HepG2 (cell line): ENCODE measurements around the gene TTBK2. TPM values are rescaled to one million over a fixed set of nuclear protein-coding genes. Genes with fewer than 3 reads are reported as not detected.
A peak's percentile ranks its signal among the peaks of the same experiment; 100 is the strongest.

ENCODE experiments used
- ATAC-seq: fragments of 200-7000 bp; cut with Tn5 transposase; 3 replicates; pipeline ENCODE4 v1.9.1; 2020; ENCODE audit warnings: mild to moderate bottlenecking, moderate library complexity
- BruUV-seq: library from RNA; stranded (reverse); fragments of 400-500 nt; replicated peaks from 2 replicates; lab custom pipeline; 2021; lab: Mats Ljungman, UMichigan
- CTCF ChIA-PET: fragments of 300-600 bp; formaldehyde crosslinking; extraction: SDS; loops from one replicate; lab custom pipeline; 2021; ENCODE audit warnings: low total read pairs, inconsistent platforms, low intra/inter-chr PET ratio; lab: Yijun Ruan, JAX
- POLR2A ChIA-PET: fragments of 350-600 bp; sonication (Branson Sonifier 250); formaldehyde crosslinking; loops from one replicate; lab custom pipeline; 2020; ENCODE audit warnings: antibody characterized with exemption, inconsistent platforms; lab: Yijun Ruan, JAX
- DNase-seq: peaks from one replicate; pipeline ENCODE4 v3.0.0-alpha.2; 2015; ENCODE audit warnings: low spot score
- FAIRE-seq: peaks from 3 replicates; lab custom pipeline; 2011; peaks lifted over from hg19 to GRCh38; lab: Jason Lieb, UNC
- H2AFZ ChIP-seq: one replicate; pipeline ENCODE4 v1.6.1; 2011; ENCODE audit warnings: low read length, inconsistent platforms
- H3K27ac ChIP-seq: fragments of 300-600 bp; 3 replicates; pipeline ENCODE4 v1.8.0; 2011; ENCODE audit warnings: mixed run types, mild to moderate bottlenecking, mixed read lengths, low read length, inconsistent platforms; ENCODE audit not compliant: insufficient read depth; ENCODE audit errors: extremely low read length
- H3K27me3 ChIP-seq, 2 experiments: fragments of 200-600 bp in 1 of 2; 2 replicates in 1 of 2; 3 replicates in 1 of 2; pipeline versions ENCODE4 v1.6.0 to v1.8.0; 2011; ENCODE audit warnings: low read length in 2 of 2, mild to moderate bottlenecking in 2 of 2, moderate library complexity in 2 of 2, inconsistent platforms in 1 of 2; ENCODE audit not compliant: insufficient read depth in 2 of 2, control insufficient read depth in 1 of 2
- H3K36me3 ChIP-seq, 2 experiments: fragments of 200-600 bp in 1 of 2; replicated peaks in 1 of 2; 2 replicates in 1 of 2; 3 replicates in 1 of 2; pipeline versions ENCODE4 v1.5.1 to v1.8.0; 2011; ENCODE audit warnings: low read length in 2 of 2, inconsistent platforms in 1 of 2; ENCODE audit not compliant: insufficient read depth in 2 of 2, control insufficient read depth in 1 of 2
- H3K4me1 ChIP-seq: 2 replicates; pipeline ENCODE4 v1.5.1; 2012; ENCODE audit warnings: low read length, inconsistent platforms; ENCODE audit not compliant: insufficient read depth
- H3K4me2 ChIP-seq: 2 replicates; pipeline ENCODE4 v1.6.0; 2011; ENCODE audit warnings: low read depth, low read length, inconsistent platforms
- H3K4me3 ChIP-seq, 3 experiments: fragments of 200-600 bp in 1 of 3; sonication (generic), shearing (Covaris generic) in 1 of 3; replicated peaks in 1 of 3; 2 replicates each; pipeline ENCODE4 v1.5.1; 2011 to 2016; ENCODE audit warnings: low read length in 3 of 3, inconsistent platforms in 2 of 3, low read depth in 2 of 3, mild to moderate bottlenecking in 2 of 3, control low read depth in 1 of 3, mixed read lengths in 1 of 3; ENCODE audit not compliant: insufficient read depth in 1 of 3
- H3K79me2 ChIP-seq: one replicate; pipeline ENCODE4 v1.6.1; 2011; ENCODE audit warnings: low read length, inconsistent platforms; ENCODE audit not compliant: insufficient read depth
- H3K9ac ChIP-seq: 2 replicates; pipeline ENCODE4 v1.6.0; 2011; ENCODE audit warnings: mild to moderate bottlenecking, low read depth, low read length, inconsistent platforms; ENCODE audit not compliant: insufficient read depth
- H3K9me3 ChIP-seq: 2 replicates; pipeline ENCODE4 v1.5.1; 2012; ENCODE audit warnings: mild to moderate bottlenecking, low read length
- H4K20me1 ChIP-seq: 2 replicates; pipeline ENCODE4 v1.6.0; 2011; ENCODE audit warnings: inconsistent platforms, mild to moderate bottlenecking, low read length, moderate library complexity; ENCODE audit not compliant: insufficient read depth
- AGO1 ChIP-seq: fragments of 200-400 bp; formaldehyde crosslinking; IDR thresholded peaks from 2 replicates; pipeline ENCODE4 v1.6.1; 2017; ENCODE audit warnings: mild to moderate bottlenecking, low read depth, low read length, moderate library complexity; ENCODE audit not compliant: poor library complexity, severe bottlenecking
- EEA1 ChIP-seq: sonication (generic); formaldehyde crosslinking; IDR thresholded peaks from 2 replicates; pipeline ENCODE4 v1.5.1; 2020; ENCODE audit warnings: mild to moderate bottlenecking, missing genetic modification reagents, borderline replicate concordance
- IKZF4 ChIP-seq: sonication (generic); formaldehyde crosslinking; IDR thresholded peaks from 2 replicates; pipeline ENCODE4 v1.5.1; 2020; ENCODE audit warnings: borderline replicate concordance, mild to moderate bottlenecking, low read depth, missing genetic modification reagents; ENCODE audit errors: not compliant biosample characterization
- MYNN ChIP-seq: sonication (generic); formaldehyde crosslinking; IDR thresholded peaks from 2 replicates; pipeline ENCODE4 v1.4.0; 2020; ENCODE audit warnings: mild to moderate bottlenecking, low read depth, missing genetic modification reagents
- NFE2L1 ChIP-seq: sonication (generic); formaldehyde crosslinking; IDR thresholded peaks from 2 replicates; pipeline ENCODE4 v1.4.0; 2020; ENCODE audit warnings: missing genetic modification reagents, mild to moderate bottlenecking, borderline replicate concordance
- NR3C1 ChIP-seq: sonication (generic); formaldehyde crosslinking; IDR thresholded peaks from 2 replicates; pipeline ENCODE4 v1.4.0; 2020; ENCODE audit warnings: missing genetic modification reagents
- PHF8 ChIP-seq: sonication (generic); formaldehyde crosslinking; IDR thresholded peaks from 2 replicates; pipeline ENCODE4 v1.5.0; 2020; ENCODE audit warnings: missing genetic modification reagents
- SIN3A ChIP-seq: IDR thresholded peaks from 2 replicates; pipeline ENCODE4 v1.6.1; 2011; ENCODE audit warnings: low read depth, mild to moderate bottlenecking, control low read depth, low read length, borderline replicate concordance
- SKI ChIP-seq: fragments of 450-650 bp; IDR thresholded peaks from one replicate; pipeline ENCODE4 v1.6.1; 2018; ENCODE audit warnings: mild to moderate bottlenecking; ENCODE audit not compliant: partially characterized antibody
- ZBTB7A ChIP-seq: sonication (generic); formaldehyde crosslinking; IDR thresholded peaks from 2 replicates; pipeline ENCODE4 v1.8.0; 2022; ENCODE audit warnings: mild to moderate bottlenecking, missing genetic modification reagents
- ZBTB7B ChIP-seq: sonication (generic); formaldehyde crosslinking; IDR thresholded peaks from 2 replicates; pipeline ENCODE4 v1.4.0; 2020; ENCODE audit warnings: missing genetic modification reagents
- ZFP1 ChIP-seq: IDR thresholded peaks from 2 replicates; pipeline ENCODE4 v1.6.1; 2016
- ZNF121 ChIP-seq: sonication (generic); formaldehyde crosslinking; IDR thresholded peaks from 2 replicates; pipeline ENCODE4 v1.5.0; 2020; ENCODE audit warnings: mild to moderate bottlenecking, missing genetic modification reagents
- ZNF274 ChIP-seq: sonication (generic); formaldehyde crosslinking; IDR thresholded peaks from 2 replicates; pipeline ENCODE4 v1.5.1; 2020; ENCODE audit warnings: mild to moderate bottlenecking, missing genetic modification reagents
- ZNF552 ChIP-seq: sonication (generic); formaldehyde crosslinking; IDR thresholded peaks from 2 replicates; pipeline ENCODE4 v1.9.0; 2022; ENCODE audit warnings: missing genetic modification reagents, mild to moderate bottlenecking, borderline replicate concordance
- ZNF605 ChIP-seq: sonication (generic); formaldehyde crosslinking; IDR thresholded peaks from 2 replicates; pipeline ENCODE4 v1.8.0; 2022; ENCODE audit warnings: mild to moderate bottlenecking, missing genetic modification reagents
- WGBS: methylation state at CpG from one replicate; pipeline ENCODE4 v1.1.6; 2017; ENCODE audit warnings: low lambda C conversion rate; 5-methylcytosine and 5-hydroxymethylcytosine counted together
- in situ Hi-C: cut with HindIII; loops from 2 replicates; pipeline ENCODE4 v1.10.0; 2017; ENCODE audit warnings: low pct_unique_long_range_greater_than_20kb; ENCODE audit not compliant: extremely low pct_ligation_motif_present
- intact Hi-C: fragments of 100-400 bp; cut with micrococcal nuclease; formaldehyde crosslinking; loops from one replicate; pipeline ENCODE4 v1.10.0; 2022; ENCODE audit not compliant: unreplicated experiment
- polyA plus RNA-seq, 8 experiments: library from polyadenylated mRNA; depleted of rRNA in 3 of 8; stranded (reverse) in 7 of 8; unstranded in 1 of 8; fragments of >200 nt; fragmentation: Illumina TruSeq in 4 of 8; extraction: Trizol in 4 of 8; gene quantifications; 2 replicates each; pipeline versions ENCODE4 v1.2.1 to v1.2.3, GENCODE V29; 2011 to 2016; ENCODE audit warnings: low read depth in 4 of 8, missing spikeins in 1 of 8, mixed read lengths in 1 of 8; ENCODE audit not compliant: insufficient read depth in 1 of 8
- total RNA-seq, 5 experiments: library from RNA; depleted of rRNA; stranded (reverse); fragments of >200 nt; fragmentation: Illumina TruSeq; extraction: Trizol; gene quantifications; 2 replicates each; pipeline ENCODE4 v1.2.3, GENCODE V29; 2016; ENCODE audit warnings: low read depth in 1 of 5
- TF ChIP-seq, protein P1 (sequence below): sonication (generic); formaldehyde crosslinking; IDR thresholded peaks from 2 replicates; pipeline ENCODE4 v1.5.0; 2020; ENCODE audit warnings: missing genetic modification reagents
- TF ChIP-seq, protein P2 (sequence below): IDR thresholded peaks from 2 replicates; pipeline ENCODE4 v1.6.1; 2012; ENCODE audit warnings: low read depth, low read length, improper control_type of control experiment
- TF ChIP-seq, protein P3 (sequence below): conservative IDR thresholded peaks from 2 replicates; pipeline ENCODE4 v1.6.1; 2018; ENCODE audit warnings: missing genetic modification reagents
- TF ChIP-seq, protein P4 (sequence below): sonication (generic); formaldehyde crosslinking; IDR thresholded peaks from 2 replicates; pipeline ENCODE4 v1.5.0; 2020; ENCODE audit warnings: missing genetic modification reagents, mild to moderate bottlenecking, borderline replicate concordance

Gene TTBK2
- total and polyA plus RNA-seq, 2 of the 13 experiments (the other 11 are each of a cell fraction or from before 2014, with no cell fraction given): 5.1 to 7.4 TPM

DNA sequence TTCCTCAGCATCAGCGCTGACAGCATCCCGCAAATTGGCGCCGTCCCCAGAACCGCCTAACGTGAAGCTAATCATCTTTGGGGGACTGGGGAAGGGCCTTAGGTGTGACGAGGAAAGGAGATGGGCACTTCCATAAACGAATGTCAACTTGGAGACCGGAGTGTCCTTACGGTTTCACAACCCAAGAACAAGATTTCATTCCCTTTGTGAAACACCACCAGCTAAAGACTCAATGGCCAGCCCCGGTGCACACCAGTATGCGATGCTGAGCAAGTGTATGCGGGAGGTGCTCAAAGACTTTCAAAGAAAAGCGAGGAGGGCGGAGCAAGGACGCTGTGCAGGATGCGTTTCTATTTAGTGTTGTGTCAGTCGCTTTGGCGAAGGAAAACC is 759 bp upstream of the TTBK2 start:
- intact Hi-C loops: loop anchor here (10.0 kb wide), 1 partner anchor 127 kb away; no protein-coding TSS in a partner anchor
- Histone ChIP-seq H3K36me3 (no peaks in the 10 kb centered on the region), H4K20me1 (peaks cover 5% of the 10 kb centered on the region; the same call in 1 of the 2 replicates), H3K4me3 (peak overlapping the region; percentile 68 to 80 (median 73)), H3K9ac (peak overlapping the region; percentile 46), H3K4me1 (peaks cover 23% of the 10 kb centered on the region), H2AFZ (peak overlapping the region; percentile 89), H3K79me2 (peaks cover 32% of the 10 kb centered on the region), H3K27me3 (no peaks in the 10 kb centered on the region; a peak in 1 of 5 replicates), H3K4me2 (peak overlapping the region; percentile 86), H3K9me3 (no peaks in the 10 kb centered on the region), H3K27ac (no peak overlapping the region)
- FAIRE-seq: no peak
- in situ Hi-C loops: loop anchor here (5.0 to 10.0 kb wide), 2 partner anchors 117 to 184 kb away; partner anchors contain the start of gene CDAN1
- BruUV-seq: no TSS peak
- POLR2A ChIA-PET: no interaction called here
- ATAC-seq: 0 out of 3 replicates have a peak, but pooled peaks have one; percentile 3
- under 1% methylated on average over 9 of the region's 19 CpGs for WGBS
- DNase-seq: no peak
- CTCF ChIA-PET: no interaction called here
- TF ChIP-seq PHF8 (CRISPR knock-in tag) (no peak), NFE2L1 (CRISPR knock-in tag) (no peak), ZBTB7B (CRISPR knock-in tag) (no peak), ZBTB7A (CRISPR knock-in tag) (no peak), ZNF274 (CRISPR knock-in tag) (no peak), EEA1 (CRISPR knock-in tag) (peak; percentile 21; the same call in 1 of the 2 replicates), ZNF552 (CRISPR knock-in tag) (no peak), ZNF121 (no peak), ZNF605 (CRISPR knock-in tag) (peak; percentile 72; the same call in 1 of the 2 replicates), SIN3A (0 out of 2 replicates have a peak, but pooled peaks have one; percentile 21), IKZF4 (CRISPR knock-in tag) (no peak), MYNN (CRISPR knock-in tag) (0 out of 2 replicates have a peak, but pooled peaks have one; percentile 14), ZFP1 (CRISPR knock-in tag) (no peak), NR3C1 (CRISPR knock-in tag) (no peak), AGO1 (no peak), SKI (no peak)
- TF ChIP-seq, protein P1, sequence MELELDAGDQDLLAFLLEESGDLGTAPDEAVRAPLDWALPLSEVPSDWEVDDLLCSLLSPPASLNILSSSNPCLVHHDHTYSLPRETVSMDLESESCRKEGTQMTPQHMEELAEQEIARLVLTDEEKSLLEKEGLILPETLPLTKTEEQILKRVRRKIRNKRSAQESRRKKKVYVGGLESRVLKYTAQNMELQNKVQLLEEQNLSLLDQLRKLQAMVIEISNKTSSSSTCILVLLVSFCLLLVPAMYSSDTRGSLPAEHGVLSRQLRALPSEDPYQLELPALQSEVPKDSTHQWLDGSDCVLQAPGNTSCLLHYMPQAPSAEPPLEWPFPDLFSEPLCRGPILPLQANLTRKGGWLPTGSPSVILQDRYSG (CRISPR knock-in tag): no peak
- TF ChIP-seq, protein P2, sequence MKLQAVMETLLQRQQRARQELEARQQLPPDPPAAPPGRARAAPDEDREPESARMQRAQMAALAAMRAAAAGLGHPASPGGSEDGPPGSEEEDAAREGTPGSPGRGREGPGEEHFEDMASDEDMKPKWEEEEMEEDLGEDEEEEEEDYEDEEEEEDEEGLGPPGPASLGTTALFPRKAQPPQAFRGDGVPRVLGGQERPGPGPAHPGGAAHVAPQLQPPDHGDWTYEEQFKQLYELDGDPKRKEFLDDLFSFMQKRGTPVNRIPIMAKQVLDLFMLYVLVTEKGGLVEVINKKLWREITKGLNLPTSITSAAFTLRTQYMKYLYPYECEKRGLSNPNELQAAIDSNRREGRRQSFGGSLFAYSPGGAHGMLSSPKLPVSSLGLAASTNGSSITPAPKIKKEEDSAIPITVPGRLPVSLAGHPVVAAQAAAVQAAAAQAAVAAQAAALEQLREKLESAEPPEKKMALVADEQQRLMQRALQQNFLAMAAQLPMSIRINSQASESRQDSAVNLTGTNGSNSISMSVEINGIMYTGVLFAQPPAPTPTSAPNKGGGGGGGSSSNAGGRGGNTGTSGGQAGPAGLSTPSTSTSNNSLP: no peak
- TF ChIP-seq, protein P3, sequence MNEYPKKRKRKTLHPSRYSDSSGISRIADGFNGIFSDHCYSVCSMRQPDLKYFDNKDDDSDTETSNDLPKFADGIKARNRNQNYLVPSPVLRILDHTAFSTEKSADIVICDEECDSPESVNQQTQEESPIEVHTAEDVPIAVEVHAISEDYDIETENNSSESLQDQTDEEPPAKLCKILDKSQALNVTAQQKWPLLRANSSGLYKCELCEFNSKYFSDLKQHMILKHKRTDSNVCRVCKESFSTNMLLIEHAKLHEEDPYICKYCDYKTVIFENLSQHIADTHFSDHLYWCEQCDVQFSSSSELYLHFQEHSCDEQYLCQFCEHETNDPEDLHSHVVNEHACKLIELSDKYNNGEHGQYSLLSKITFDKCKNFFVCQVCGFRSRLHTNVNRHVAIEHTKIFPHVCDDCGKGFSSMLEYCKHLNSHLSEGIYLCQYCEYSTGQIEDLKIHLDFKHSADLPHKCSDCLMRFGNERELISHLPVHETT: no peak
- TF ChIP-seq, protein P4, sequence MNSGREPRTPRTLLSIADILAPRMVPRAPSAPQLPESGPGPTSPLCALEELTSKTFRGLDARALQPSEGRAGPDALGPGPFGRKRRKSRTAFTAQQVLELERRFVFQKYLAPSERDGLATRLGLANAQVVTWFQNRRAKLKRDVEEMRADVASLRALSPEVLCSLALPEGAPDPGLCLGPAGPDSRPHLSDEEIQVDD (CRISPR knock-in tag): no peak
